Testis (tissue), 2 donors: ENCODE data around the gene PRADC1.

Source experiments
- CTCF ChIP-seq, 3 experiments: fragments of 450-650 bp in 2 of 3; fragments of 200-600 bp in 1 of 3; sonication (generic) in 1 of 3; IDR thresholded peaks; one replicate each; pipeline ENCODE4 v1.5.1; 2016 to 2019; ENCODE audit warnings: antibody characterized with exemption in 3 of 3, mild to moderate bottlenecking in 2 of 3, moderate library complexity in 1 of 3
- POLR2A ChIP-seq: fragments of 450-650 bp; IDR thresholded peaks from one replicate; pipeline ENCODE4 v1.6.1; 2017; ENCODE audit warnings: antibody characterized with exemption, mild to moderate bottlenecking, moderate library complexity

DNA sequence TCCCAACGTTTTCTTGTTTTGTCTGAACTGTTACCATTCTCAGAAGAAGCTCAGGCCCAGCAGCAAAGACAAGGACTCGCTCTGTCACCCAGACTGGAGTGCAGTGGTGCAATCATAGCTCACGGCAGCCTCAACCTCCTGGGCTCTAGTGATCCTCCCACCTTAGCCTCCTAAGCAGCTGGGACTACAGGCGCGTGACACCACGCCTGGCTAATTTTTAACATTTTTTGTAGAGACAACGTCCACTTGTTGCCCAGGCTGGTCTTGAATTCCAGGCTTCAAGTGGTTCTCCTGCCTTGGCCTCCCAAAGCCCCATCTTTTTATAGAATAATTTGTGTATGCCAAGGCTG is 21.0 kb downstream of the PRADC1 start:
- TF ChIP-seq CTCF (IDR thresholded peaks at IDR 0.05) (no peak), POLR2A (no peak)
